Measurements from ENCODE around the gene SFTPA1.
"Not testable (repeated sequence)": the region's sequence is repeated elsewhere in the genome, so short reads cannot be mapped to it uniquely, and the experiment has no call there.

Gene SFTPA1

DNA sequence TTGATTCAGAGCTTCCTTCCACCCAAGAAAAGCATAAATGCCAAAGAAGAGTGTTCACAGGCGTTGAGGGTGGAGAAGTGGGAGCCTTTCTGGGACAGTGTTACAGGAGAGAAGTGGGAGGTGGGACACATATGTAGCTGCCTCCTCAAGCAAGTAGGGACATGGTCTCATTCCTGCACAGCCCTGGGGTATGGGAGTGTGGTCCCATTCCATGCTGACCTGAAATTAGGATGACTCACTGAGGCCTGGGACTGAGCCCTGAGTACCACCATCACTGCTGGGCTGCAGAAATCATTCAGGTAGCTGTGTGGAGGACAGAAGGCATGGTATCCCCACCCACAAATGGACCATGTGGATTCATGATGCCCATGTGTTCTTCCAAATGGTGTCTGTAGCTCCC, 17.4 kb upstream of the SFTPA1 start:
- Histone ChIP-seq H3K36me3 (ENCODE audit: control insufficient read depth, insufficient read depth, low read length) (no peaks in the 10 kb centered on the region), H3K4me3 (ENCODE audit: low read length) (no peak overlapping the region), H3K9ac (ENCODE audit: low read length) (no peak overlapping the region)

DNA sequence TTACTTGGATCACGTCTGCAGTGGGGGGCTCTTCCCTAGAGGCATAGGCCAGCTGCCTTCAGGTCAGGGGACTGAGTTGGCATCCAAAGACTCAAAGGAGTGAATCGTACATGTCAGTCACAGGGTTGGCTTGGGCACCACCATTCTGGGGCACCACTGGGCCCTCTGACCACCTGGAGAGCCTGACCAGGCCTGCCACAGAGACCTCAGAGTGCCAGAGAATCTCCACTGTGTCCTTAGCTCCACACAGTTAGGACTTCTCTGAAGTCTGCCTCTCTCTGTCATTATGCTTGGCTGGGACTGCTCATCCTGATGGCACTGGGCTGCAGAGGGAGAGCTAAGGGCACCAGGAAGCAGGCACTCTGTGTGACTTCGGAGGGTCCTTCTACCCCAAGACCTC, 16.2 kb upstream of the SFTPA1 start:
- not testable (repeated sequence) for H3K36me3 ChIP-seq (ENCODE audit: control insufficient read depth, insufficient read depth, low read length); H3K4me3 ChIP-seq (ENCODE audit: low read length); H3K9ac ChIP-seq (ENCODE audit: low read length); H3K27ac ChIP-seq (ENCODE audit: low read depth, low read length); H3K4me1 ChIP-seq (ENCODE audit: control insufficient read depth, insufficient read depth, low read length); H3K27me3 ChIP-seq (ENCODE audit: control insufficient read depth, insufficient read depth, low read length)

More for the DNA sequence above, 17.4 kb upstream of the SFTPA1 start:
- H3K4me1 ChIP-seq (ENCODE audit: control insufficient read depth, insufficient read depth, low read length), result no peaks in the 10 kb centered on the region
- no peak overlapping the region for H3K27ac ChIP-seq (ENCODE audit: low read depth, low read length)
- H3K27me3 ChIP-seq (ENCODE audit: control insufficient read depth, insufficient read depth, low read length), result no peaks in the 10 kb centered on the region

DNA sequence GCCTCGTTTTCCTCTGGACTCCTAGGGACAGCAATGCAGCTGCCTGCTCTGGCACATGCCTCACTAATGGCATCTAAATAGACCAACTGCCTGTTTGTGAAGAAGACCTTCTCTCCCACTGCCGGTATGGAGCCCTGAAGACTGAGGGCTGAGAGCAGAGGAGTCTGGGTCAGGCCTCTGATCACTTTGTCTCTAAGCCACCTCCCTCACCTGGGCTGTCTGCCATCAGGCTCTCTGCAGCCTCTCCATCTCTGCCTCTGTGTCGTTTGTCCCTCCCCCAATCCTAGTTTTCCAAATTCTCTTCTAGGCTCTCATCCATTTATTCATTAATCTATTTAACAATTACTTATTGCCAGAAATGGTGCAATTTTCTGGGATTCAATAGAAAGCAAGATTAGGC, 15.2 kb upstream of the SFTPA1 start:
- H3K27ac ChIP-seq (ENCODE audit: low read depth, low read length), result no peak overlapping the region
- no peaks in the 10 kb centered on the region for H3K4me1 ChIP-seq (ENCODE audit: control insufficient read depth, insufficient read depth, low read length)
- no peaks in the 10 kb centered on the region for H3K27me3 ChIP-seq (ENCODE audit: control insufficient read depth, insufficient read depth, low read length)
- H3K36me3 ChIP-seq (ENCODE audit: control insufficient read depth, insufficient read depth, low read length), result no peaks in the 10 kb centered on the region
- no peak overlapping the region for H3K9ac ChIP-seq (ENCODE audit: low read length)
- no peak overlapping the region for H3K4me3 ChIP-seq (ENCODE audit: low read length)

DNA sequence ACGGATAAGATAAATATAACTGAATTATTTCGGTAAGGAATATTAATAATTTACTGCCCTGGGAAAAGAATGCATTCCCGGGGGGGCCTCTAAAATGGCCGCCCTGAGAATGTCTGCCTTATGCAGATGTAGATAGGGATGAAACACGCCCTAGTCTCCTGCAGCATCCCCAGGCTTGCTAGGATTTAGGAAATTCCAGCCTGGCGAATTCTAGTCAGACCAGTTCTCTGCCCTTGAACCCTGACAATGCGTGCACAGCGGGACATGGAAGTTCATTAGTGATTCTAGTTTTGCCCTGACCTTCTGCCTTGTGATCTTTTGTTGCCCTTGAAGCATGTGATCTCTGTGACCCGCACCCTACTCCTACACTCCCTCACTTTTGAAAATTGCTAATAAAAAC, 11.1 kb upstream of the SFTPA1 start:
- not testable (repeated sequence) for H3K27ac ChIP-seq (ENCODE audit: low read depth, low read length); H3K36me3 ChIP-seq (ENCODE audit: control insufficient read depth, insufficient read depth, low read length); H3K4me1 ChIP-seq (ENCODE audit: control insufficient read depth, insufficient read depth, low read length); H3K4me3 ChIP-seq (ENCODE audit: low read length); H3K9ac ChIP-seq (ENCODE audit: low read length); H3K27me3 ChIP-seq (ENCODE audit: control insufficient read depth, insufficient read depth, low read length)

DNA sequence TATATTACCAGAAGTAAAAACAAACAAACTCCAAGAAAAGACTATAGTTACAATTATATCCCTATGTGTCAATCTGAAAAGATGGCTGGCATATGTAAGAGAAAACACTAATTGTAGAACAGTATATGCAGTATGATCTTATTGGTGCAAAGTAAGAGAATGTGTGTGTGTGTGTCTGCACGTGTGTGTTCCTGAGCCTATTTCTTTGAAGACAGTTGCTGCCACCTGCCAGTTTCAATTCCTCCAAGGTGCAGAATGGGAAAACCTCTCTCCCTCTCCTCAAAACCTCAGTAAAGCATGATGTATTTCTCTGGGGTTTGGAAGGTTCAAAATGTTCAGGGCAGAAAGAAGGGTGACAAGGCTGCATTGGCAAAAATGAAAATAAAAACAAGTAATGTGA, 8.8 kb upstream of the SFTPA1 start:
- H3K27ac ChIP-seq (ENCODE audit: low read depth, low read length), result no peak overlapping the region
- no peaks in the 10 kb centered on the region for H3K27me3 ChIP-seq (ENCODE audit: control insufficient read depth, insufficient read depth, low read length)
- H3K36me3 ChIP-seq (ENCODE audit: control insufficient read depth, insufficient read depth, low read length), result no peaks in the 10 kb centered on the region
- H3K4me3 ChIP-seq (ENCODE audit: low read length), result no peak overlapping the region
- H3K9ac ChIP-seq (ENCODE audit: low read length), result no peak overlapping the region
- no peaks in the 10 kb centered on the region for H3K4me1 ChIP-seq (ENCODE audit: control insufficient read depth, insufficient read depth, low read length)

DNA sequence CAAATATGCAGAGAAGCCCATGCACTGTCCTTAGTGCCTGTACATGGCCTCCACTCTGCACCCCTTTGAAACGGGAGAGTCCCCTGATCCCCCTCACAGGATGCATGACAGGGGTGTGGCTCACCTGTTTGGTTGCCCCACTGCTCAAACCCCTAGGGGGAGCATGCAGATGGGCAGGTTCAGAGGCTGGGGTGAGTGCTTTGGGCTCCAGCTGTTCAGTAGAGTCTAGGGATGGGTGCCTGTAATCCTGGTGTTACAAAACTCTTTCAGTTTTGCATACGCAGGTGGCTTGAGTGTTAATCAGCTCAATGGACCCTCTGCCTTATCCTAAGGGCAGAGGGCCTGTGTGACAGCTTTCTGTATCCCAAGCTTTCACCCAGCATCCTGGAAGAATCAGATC, 7.8 kb upstream of the SFTPA1 start:
- no peaks in the 10 kb centered on the region for H3K36me3 ChIP-seq (ENCODE audit: control insufficient read depth, insufficient read depth, low read length)
- no peak overlapping the region for H3K4me3 ChIP-seq (ENCODE audit: low read length)

DNA sequence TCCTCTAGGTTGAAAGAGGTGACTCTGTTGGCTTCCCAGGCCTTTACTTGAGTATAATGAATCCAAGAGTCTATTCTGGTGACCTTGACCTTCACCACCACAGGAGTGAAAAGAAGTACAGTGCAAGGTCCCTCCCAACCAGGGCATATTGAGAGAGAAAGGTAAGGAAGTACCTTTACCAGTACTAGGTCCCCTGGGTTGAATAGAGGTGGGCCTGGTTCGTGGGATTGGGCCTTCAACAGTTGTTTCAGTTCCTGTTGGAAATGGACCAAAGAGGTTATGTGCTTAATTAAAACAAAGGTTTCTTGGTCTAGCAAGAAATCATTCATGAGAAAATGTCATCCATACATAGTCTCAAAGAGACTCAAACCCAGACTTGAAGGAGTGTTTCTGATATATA, 6.4 kb upstream of the SFTPA1 start:
- no peaks in the 10 kb centered on the region for H3K27me3 ChIP-seq (ENCODE audit: control insufficient read depth, insufficient read depth, low read length)
- H3K9ac ChIP-seq (ENCODE audit: low read length), result no peak overlapping the region
- no peak overlapping the region for H3K4me3 ChIP-seq (ENCODE audit: low read length)
- H3K4me1 ChIP-seq (ENCODE audit: control insufficient read depth, insufficient read depth, low read length), result no peaks in the 10 kb centered on the region
- H3K36me3 ChIP-seq (ENCODE audit: control insufficient read depth, insufficient read depth, low read length), result no peaks in the 10 kb centered on the region
- H3K27ac ChIP-seq (ENCODE audit: low read depth, low read length), result no peak overlapping the region

More for the DNA sequence above, 7.8 kb upstream of the SFTPA1 start:
- Histone ChIP-seq H3K4me1 (ENCODE audit: control insufficient read depth, insufficient read depth, low read length) (no peaks in the 10 kb centered on the region), H3K27ac (ENCODE audit: low read depth, low read length) (no peak overlapping the region), H3K9ac (ENCODE audit: low read length) (no peak overlapping the region), H3K27me3 (ENCODE audit: control insufficient read depth, insufficient read depth, low read length) (no peaks in the 10 kb centered on the region)

DNA sequence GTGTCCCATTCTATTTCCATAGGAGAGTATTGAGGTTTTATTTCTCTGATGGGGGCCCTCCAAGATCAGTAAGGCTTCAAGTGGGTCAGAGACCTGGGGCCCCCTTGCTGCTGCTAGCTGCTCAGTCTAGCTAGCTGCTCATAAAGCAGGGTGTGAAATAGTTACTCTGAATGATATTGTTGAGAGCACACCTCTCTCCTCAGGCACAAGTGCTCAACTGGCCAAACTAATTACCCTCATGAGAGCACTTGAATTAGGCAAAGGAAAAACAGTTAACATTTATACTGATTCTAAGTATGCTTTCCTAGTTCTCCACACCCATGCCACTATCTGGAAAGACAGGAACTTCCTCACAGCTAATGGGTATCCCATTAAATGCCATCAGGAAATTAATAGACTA, 5.4 kb upstream of the SFTPA1 start:
- no peak overlapping the region for H3K9ac ChIP-seq (ENCODE audit: low read length)
- H3K27me3 ChIP-seq (ENCODE audit: control insufficient read depth, insufficient read depth, low read length), result no peaks in the 10 kb centered on the region
- no peaks in the 10 kb centered on the region for H3K36me3 ChIP-seq (ENCODE audit: control insufficient read depth, insufficient read depth, low read length)
- H3K27ac ChIP-seq (ENCODE audit: low read depth, low read length), result no peak overlapping the region
- H3K4me1 ChIP-seq (ENCODE audit: control insufficient read depth, insufficient read depth, low read length), result no peaks in the 10 kb centered on the region
- H3K4me3 ChIP-seq (ENCODE audit: low read length), result no peak overlapping the region

DNA sequence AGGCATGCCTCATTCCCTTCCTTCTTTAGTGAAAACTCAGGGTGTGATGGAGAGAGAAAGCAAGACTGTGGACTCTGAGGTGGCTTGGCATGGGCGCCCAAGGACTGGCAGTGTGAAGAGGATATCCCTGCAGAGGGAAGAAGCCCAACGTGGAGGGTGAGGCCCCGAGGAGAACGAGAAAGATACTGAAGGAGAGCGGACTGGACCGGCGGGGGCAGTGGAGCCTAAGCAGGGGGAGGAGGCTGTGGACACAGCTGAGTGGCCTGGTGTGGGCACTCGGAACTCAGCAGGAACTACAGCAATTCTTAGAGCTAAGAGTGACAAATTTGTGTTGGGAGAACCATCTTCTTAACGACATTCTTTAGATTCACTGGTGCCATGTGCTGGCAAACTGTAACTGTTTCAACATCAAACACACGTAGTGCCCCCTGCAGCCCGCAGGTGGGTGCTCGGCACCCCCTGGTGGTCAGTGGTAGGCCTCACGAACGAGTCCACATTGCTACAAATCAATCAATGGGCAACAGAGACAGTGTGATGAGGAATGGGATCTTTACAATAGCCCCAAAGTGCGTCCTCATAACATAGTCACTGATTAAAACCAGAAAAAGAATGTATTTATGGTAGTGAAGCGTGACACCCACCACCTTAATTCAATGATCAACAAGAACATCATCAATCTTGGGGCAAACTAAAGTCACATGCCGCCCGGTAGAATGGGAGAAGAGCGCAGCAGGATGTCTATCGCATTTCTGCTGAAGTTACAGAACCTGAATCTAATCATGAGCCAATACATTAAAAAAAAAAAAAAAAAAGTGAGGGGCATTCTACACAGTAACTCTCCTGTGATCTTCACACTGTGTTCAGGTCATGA, 2.0 kb upstream of the SFTPA1 start:
- Histone ChIP-seq H3K4me1 (ENCODE audit: control insufficient read depth, insufficient read depth, low read length) (no peaks in the 10 kb centered on the region), H3K4me3 (ENCODE audit: low read length) (no peak overlapping the region), H3K36me3 (ENCODE audit: control insufficient read depth, insufficient read depth, low read length) (no peaks in the 10 kb centered on the region), H3K9ac (ENCODE audit: low read length) (no peak overlapping the region), H3K27me3 (ENCODE audit: control insufficient read depth, insufficient read depth, low read length) (no peaks in the 10 kb centered on the region), H3K27ac (ENCODE audit: low read depth, low read length) (no peak overlapping the region)

DNA sequence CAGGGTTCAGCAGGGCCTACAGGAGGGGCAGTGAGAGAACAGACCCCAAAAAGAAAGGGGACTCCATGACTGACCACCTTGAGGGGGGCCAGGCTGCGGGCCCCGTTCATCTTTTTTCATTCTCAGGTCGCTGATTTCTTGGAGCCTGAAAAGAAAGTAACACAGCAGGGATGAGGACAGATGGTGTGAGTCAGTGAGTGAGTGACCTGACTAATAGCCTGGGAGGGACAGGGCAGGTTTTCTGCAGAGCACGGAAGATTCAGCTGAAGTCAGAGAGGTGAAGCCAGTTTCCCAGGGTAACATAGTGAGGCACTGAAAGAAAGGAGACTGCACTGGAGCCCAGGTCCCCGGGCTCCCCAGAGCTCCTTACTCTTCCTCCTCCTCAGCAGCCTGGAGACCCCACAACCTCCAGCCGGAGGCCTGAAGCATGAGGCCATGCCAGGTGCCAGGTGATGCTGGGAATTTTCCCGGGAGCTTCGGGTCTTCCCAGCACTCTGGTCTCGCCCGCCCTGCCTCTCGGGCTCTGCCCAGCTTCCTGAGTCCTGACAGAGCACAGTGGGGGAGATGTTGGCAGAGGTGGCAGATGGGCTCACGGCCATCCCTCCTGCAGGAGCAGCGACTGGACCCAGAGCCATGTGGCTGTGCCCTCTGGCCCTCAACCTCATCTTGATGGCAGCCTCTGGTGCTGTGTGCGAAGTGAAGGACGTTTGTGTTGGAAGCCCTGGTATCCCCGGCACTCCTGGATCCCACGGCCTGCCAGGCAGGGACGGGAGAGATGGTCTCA, 646 bp downstream of the SFTPA1 start:
- not testable (repeated sequence) for H3K9ac ChIP-seq (ENCODE audit: low read length); H3K27ac ChIP-seq (ENCODE audit: low read depth, low read length); H3K27me3 ChIP-seq (ENCODE audit: control insufficient read depth, insufficient read depth, low read length); H3K4me1 ChIP-seq (ENCODE audit: control insufficient read depth, insufficient read depth, low read length); H3K4me3 ChIP-seq (ENCODE audit: low read length); H3K36me3 ChIP-seq (ENCODE audit: control insufficient read depth, insufficient read depth, low read length)

DNA sequence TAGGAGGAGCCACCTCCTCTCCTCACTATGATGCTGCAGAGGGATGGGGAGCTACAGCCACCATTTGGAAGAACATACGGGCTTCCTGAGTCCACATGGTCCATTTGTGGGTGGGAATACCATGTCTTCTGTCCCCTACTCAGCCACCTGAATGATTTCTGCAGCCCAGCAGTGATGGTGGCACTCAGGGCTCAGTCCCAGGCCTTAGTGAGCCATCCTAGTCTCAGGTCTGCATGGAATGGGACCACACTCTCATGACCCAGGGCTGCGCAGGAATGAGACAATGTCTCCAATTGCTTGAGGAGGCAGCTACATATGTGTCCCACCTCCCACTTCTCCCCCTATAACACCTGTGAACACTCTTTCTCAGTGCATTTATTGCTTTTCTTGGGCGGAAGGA, 4.8 kb downstream of the SFTPA1 start:
- no peaks in the 10 kb centered on the region for H3K36me3 ChIP-seq (ENCODE audit: control insufficient read depth, insufficient read depth, low read length)
- no peak overlapping the region for H3K9ac ChIP-seq (ENCODE audit: low read length)
- no peak overlapping the region for H3K4me3 ChIP-seq (ENCODE audit: low read length)
- H3K27me3 ChIP-seq (ENCODE audit: control insufficient read depth, insufficient read depth, low read length), result no peaks in the 10 kb centered on the region
- no peaks in the 10 kb centered on the region for H3K4me1 ChIP-seq (ENCODE audit: control insufficient read depth, insufficient read depth, low read length)
- H3K27ac ChIP-seq (ENCODE audit: low read depth, low read length), result no peak overlapping the region

DNA sequence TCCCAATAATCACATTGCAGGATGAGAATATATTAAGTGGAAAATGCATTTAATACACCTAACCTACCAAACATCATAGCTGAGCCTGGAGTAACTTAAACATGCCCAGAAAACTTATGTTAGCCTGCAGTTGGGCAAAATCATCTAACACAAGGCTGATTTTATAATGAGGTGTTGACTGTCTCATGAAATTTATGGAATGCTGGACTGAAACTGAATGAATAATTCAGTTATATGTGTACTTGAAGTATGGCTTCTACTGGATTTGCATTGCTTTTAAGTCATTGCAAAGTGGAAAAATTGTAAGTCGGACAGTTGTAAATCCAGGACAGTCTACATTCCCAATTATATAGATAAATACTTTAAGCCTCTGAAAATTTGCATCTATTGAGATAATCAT, 5.4 kb downstream of the SFTPA1 start:
- Histone ChIP-seq H3K4me3 (ENCODE audit: low read length) (no peak overlapping the region), H3K9ac (ENCODE audit: low read length) (no peak overlapping the region), H3K36me3 (ENCODE audit: control insufficient read depth, insufficient read depth, low read length) (no peaks in the 10 kb centered on the region), H3K27ac (ENCODE audit: low read depth, low read length) (no peak overlapping the region), H3K4me1 (ENCODE audit: control insufficient read depth, insufficient read depth, low read length) (no peaks in the 10 kb centered on the region), H3K27me3 (ENCODE audit: control insufficient read depth, insufficient read depth, low read length) (no peaks in the 10 kb centered on the region)

DNA sequence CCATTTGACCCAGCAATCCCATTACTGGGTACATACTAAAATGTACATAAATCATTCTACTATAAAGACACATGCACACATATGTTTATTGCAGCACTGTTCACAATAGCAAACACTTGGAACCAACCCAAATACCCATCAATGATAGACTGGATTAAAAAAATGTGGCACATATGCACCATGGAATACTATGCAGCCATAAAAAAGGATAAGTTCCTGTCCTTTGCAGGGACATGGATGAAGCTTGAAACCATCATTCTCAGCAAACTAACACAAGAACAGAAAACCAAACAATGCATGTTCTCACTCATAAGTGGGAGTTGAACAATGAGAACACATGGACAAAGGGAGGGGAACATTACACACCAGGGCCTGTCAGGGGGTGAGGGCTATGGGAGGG, 12.9 kb downstream of the SFTPA1 start:
- H3K4me3 ChIP-seq (ENCODE audit: low read length); H3K27ac ChIP-seq (ENCODE audit: low read depth, low read length); H3K36me3 ChIP-seq (ENCODE audit: control insufficient read depth, insufficient read depth, low read length); H3K9ac ChIP-seq (ENCODE audit: low read length); H3K4me1 ChIP-seq (ENCODE audit: control insufficient read depth, insufficient read depth, low read length); H3K27me3 ChIP-seq (ENCODE audit: control insufficient read depth, insufficient read depth, low read length): not testable (repeated sequence)
